GM21528 (cell line): ENCODE results near the gene FOXN3.
"Not testable (repeated sequence)": the region's sequence is repeated elsewhere in the genome, so short reads cannot be mapped to it uniquely, and the experiment has no call there.

Experiments
- ATAC-seq: cut with Tn5 transposase; IDR thresholded peaks from one replicate; pipeline ENCODE4 v1.9.1; 2021; ENCODE audit warnings: mild to moderate bottlenecking, moderate library complexity; ENCODE audit not compliant: unreplicated experiment, low FRiP score

The FOXN3 gene

GRCh38 chr14:89123215-89123614 lies 293.8 kb downstream of the FOXN3 start:
- ATAC-seq: no peak

DNA sequence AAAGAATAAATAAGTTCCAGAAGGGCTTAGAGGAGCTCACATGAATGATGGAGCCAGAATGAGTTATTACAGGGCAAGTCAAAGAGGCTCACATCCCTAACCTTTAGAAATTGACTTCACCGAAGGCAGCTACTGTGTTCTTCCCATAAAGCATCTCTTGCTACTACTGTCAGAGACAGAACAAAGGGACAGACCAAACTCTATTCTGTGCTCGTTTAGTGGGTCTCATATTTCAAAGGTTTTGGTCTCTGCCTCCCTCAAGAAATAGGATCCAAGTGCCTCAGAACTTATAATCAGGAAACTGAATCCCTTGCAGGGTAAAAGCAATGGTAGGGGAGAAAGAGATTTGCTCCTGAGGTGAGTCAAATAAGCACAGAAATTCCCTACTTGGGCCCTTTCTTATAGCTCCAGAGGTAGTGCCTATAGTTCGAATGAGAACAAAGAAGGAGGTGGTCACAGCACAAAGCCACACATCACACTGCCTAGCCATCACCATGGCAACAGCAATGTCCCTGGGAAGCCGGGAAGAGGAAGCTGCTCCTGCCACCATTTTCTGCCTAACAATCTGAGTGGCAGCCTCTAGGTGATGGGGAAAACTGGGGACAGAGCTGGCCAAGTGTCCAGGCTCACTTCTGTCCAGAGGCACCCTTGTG lies 294.9 kb downstream of the FOXN3 start:
- ATAC-seq: no peak

- no peak for ATAC-seq
These were observed 300.0 kb downstream of the FOXN3 start for GRCh38 chr14:89117012-89117411.

- no peak for ATAC-seq
These were observed 302.9 kb downstream of the FOXN3 start for GRCh38 chr14:89114109-89114508.

DNA sequence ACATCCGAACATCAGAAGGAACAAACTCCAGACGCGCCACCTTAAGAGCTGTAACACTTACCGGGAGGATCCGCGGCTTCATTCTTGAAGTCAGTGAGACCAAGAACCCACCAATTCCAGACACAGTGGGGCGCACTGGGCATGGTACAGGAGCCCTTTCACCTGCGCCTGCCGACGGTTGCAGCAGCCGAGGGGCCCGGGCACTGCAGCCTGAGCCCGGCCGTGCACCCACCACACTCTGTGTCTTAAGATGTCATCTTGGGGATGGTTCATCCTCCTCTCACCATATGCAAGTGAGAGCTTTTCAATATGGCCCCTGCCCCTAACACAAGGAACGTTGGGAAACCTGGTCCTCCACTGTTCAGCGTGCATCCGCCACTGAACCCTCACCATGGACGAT lies 304.3 kb downstream of the FOXN3 start:
- ATAC-seq: no peak

DNA sequence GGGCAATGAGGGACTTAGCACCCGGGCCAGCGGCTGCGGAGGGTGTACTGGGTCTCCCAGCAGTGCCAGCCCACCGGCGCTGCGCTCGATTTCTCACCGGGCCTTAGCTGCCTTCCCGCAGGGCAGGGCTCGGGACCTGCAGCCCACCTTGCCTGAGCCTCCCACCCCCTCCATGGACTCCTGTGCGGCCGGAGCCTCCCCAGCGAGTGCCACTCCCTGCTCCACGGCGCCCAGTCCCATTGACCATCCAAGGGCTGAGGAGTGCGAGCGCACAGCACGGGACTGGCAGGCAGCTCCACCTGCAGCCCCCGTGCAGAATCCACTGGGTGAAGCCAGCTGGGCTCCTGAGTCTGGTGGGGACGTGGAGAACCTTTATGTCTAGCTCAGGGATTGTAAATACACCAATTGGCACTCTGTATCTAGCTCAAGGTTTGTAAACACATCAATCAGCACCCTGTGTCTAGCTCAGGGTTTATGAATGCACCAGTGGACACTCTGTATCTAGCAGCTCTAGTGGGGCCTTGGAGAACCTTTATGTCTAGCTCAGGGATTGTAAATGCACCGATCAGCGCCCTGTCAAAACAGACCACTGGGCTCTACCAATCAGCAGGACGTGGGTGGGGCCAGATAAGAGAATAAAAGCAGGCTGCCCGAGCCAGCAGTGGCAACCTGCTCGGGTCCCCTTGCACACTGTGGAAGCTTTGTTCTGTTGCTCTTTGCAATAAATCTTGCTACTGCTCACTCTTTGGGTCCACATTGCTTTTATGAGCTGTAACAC lies 305.1 kb downstream of the FOXN3 start:
- not testable (repeated sequence) for ATAC-seq

- not testable (repeated sequence) for ATAC-seq
These were observed 305.8 kb downstream of the FOXN3 start for GRCh38 chr14:89111232-89111631.

- ATAC-seq: no peak
These were observed 306.9 kb downstream of the FOXN3 start for GRCh38 chr14:89110110-89110509.

- ATAC-seq: no peak
These were observed 308.4 kb downstream of the FOXN3 start for GRCh38 chr14:89108608-89109007.

GRCh38 chr14:89107626-89108025 lies 309.4 kb downstream of the FOXN3 start:
- ATAC-seq: no peak
